Astrocyte of the cerebellum (primary cell): ENCODE measurements around the gene CRYBA4.

Experiments used
- DNase-seq: peaks from one replicate; pipeline ENCODE4 v3.0.0-alpha.2; 2011; ENCODE audit warnings: low read depth
- H3K4me3 ChIP-seq: 2 replicates; pipeline ENCODE4 v1.5.1; 2011; ENCODE audit warnings: mild to moderate bottlenecking, low read depth, low read length, moderate library complexity
- CTCF ChIP-seq: IDR thresholded peaks from 2 replicates; pipeline ENCODE4 v1.5.1; 2012; ENCODE audit warnings: low read length, low read depth, moderate library complexity, mild to moderate bottlenecking; ENCODE audit errors: missing control alignments
- in situ Hi-C: cut with HindIII; loops from 2 replicates; pipeline ENCODE4 v1.10.0; 2017; ENCODE audit warnings: low sequenced_read_pairs

Gene CRYBA4

GRCh38 chr22:26634189-26634588 is 12.4 kb downstream of the CRYBA4 start:
- in situ Hi-C loops = no loop called here
- TF ChIP-seq CTCF = no peak

DNA sequence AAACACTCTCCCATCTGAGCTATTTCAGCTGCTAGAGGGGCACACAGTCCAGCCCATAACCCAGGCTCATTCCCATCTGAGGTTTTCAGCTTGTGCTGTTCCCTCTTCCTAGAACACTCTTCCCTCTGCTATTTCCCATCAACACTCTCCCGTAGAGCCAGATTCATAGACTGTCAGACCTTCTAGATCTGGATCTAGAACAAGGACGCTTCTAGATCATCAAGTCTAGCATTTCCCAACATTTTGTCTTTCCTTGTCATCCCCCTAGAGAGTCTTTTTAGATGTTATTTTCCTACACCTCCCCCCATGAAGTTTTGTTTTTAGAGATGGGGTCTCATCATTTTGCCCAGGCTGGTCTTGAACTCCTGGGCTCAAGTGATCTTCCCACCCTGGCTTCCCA is 13.4 kb downstream of the CRYBA4 start:
- in situ Hi-C loops = no loop called here
- no peak overlapping the region for H3K4me3 ChIP-seq
- no peak for DNase-seq
- no peak for TF ChIP-seq CTCF

More at GRCh38 chr22:26634189-26634588, 12.4 kb downstream of the CRYBA4 start:
- DNase-seq = no peak
- H3K4me3 ChIP-seq = no peak overlapping the region

DNA sequence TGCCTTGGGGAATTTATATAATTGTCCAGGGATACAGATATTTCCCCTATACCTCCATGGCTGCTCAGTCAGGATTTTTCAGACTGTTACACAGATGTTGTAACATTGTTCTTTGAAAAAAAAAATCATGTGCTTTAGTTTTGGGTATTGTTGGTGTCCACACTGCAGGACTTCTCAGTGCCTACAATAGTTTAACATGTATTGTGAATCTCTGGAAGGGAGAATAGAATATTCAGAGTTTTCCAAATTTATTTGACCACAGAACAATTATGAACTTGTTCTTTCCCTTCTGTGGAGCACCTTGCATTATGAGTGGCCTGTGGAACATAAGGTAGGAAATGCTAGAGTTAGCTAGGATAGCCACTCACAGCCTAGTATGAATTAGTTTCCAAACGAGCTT is 14.5 kb downstream of the CRYBA4 start:
- H3K4me3 ChIP-seq = no peak overlapping the region
- in situ Hi-C loops = no loop called here
- DNase-seq = no peak
- no peak for TF ChIP-seq CTCF

DNA sequence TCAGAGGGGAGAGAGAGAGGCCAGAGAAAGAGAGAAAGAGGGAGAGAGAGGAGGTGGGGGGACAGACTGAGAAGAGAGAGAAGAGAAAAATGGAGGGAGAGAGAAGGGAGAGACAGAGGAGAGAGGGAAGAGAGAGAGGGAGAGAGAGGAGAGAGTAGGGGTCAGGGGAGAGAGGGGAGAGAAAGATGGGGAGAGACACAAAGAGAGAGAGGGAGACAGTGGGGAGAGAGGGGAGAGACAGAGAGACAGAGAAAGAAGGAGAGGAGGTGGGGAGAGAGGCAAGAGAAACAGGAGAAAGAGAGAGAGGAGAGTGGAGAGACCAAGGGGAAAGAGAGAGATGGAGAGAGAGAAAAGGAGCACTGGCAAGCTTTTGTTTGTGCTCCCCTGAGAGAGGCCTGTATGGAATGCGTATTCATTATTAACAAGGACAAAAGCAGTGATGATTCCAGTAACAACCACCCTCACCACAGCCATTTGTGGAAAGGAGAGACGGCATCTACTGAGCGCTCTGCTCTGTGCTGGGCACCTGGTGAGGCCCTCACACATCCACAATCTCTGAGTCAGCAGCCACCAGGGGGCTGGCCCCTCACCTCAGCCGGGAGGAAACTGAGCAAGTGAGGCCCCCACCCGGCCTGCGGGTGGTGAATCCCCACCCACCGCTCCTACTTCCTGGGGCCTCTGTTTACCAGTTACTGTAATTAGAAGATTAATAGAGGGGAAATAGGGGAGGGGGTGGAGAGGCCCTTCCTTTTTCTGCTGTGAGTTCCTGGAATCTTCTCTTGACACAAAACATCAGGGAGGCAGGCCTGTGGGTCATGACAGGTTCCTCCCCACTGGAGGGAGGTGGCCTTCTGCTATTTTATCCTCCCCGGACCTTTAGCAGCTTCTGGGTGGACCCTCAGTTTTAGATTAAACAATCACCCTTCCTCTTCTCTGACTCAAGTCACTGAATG is 21.0 kb downstream of the CRYBA4 start:
- DNase-seq = no peak
- in situ Hi-C loops = no loop called here
- H3K4me3 ChIP-seq = no peak overlapping the region
- peak; percentile 3 for TF ChIP-seq CTCF

GRCh38 chr22:26643418-26644100 is 21.8 kb downstream of the CRYBA4 start:
- DNase-seq = no peak
- H3K4me3 ChIP-seq = no peak overlapping the region
- in situ Hi-C loops = no loop called here
- TF ChIP-seq CTCF = no peak

GRCh38 chr22:26646158-26646557 is 24.4 kb downstream of the CRYBA4 start:
- no peak for TF ChIP-seq CTCF
- no peak overlapping the region for H3K4me3 ChIP-seq
- in situ Hi-C loops = no loop called here
- no peak for DNase-seq
